Stimulated activated CD4-positive, alpha-beta T cell treated with anti-CD3 and anti-CD28 coated beads, Interleukin-1b, Interleukin-23, amount 100 ng/mL, for 24 hours (primary cell): ENCODE results near the gene SERPINA6.
"Not testable (repeated sequence)": the region's sequence is repeated elsewhere in the genome, so short reads cannot be mapped to it uniquely, and the experiment has no call there.

Source experiments
- DNase-seq, 4 experiments: peaks; one replicate each; pipeline ENCODE4 v3.0.0-alpha.2; 2020; ENCODE audit warnings: low read depth in 4 of 4, low spot score in 1 of 4

Gene SERPINA6

GRCh38 chr14:94322648-94323570, at the start of gene SERPINA6:
Gene SERPINA6, minus strand, starts transcription at chr14:94323336. Its CDS starts 8,688 bp downstream, at chr14:94314648.
- DNase-seq = no peak

GRCh38 chr14:94372021-94372605, 49.0 kb upstream of the SERPINA6 start:
- DNase-seq = no peak

- DNase-seq = no peak
Observed at GRCh38 chr14:94370524-94370910, 47.4 kb upstream of the SERPINA6 start.

GRCh38 chr14:94369766-94370523, 46.8 kb upstream of the SERPINA6 start:
- not testable (repeated sequence) for DNase-seq

GRCh38 chr14:94368956-94369355, 45.8 kb upstream of the SERPINA6 start:
- DNase-seq = no peak

GRCh38 chr14:94368243-94368590, 45.1 kb upstream of the SERPINA6 start:
- no peak for DNase-seq

- DNase-seq = no peak
Observed at GRCh38 chr14:94367347-94368242, 44.5 kb upstream of the SERPINA6 start.

GRCh38 chr14:94366146-94366915, 43.2 kb upstream of the SERPINA6 start, which contains the start of gene SERPINA2:
Gene SERPINA2, minus strand, starts transcription at chr14:94366698.
- no peak for DNase-seq

GRCh38 chr14:94365624-94366023, 42.5 kb upstream of the SERPINA6 start:
- DNase-seq = no peak

- DNase-seq = no peak
Observed at GRCh38 chr14:94364964-94365363, 41.8 kb upstream of the SERPINA6 start.

- no peak for DNase-seq
Observed at GRCh38 chr14:94364037-94364436, 40.9 kb upstream of the SERPINA6 start.

- DNase-seq = no peak
Observed at GRCh38 chr14:94363151-94363624, 40.1 kb upstream of the SERPINA6 start.

- DNase-seq = no peak
Observed at GRCh38 chr14:94362614-94363133, 39.5 kb upstream of the SERPINA6 start.

- DNase-seq = no peak
Observed at GRCh38 chr14:94361682-94362081, 38.5 kb upstream of the SERPINA6 start.

- no peak for DNase-seq
Observed at GRCh38 chr14:94360945-94361565, 37.9 kb upstream of the SERPINA6 start.

- DNase-seq = no peak
Observed at GRCh38 chr14:94357166-94357565, 34.0 kb upstream of the SERPINA6 start.

GRCh38 chr14:94356379-94357056, 33.4 kb upstream of the SERPINA6 start:
- no peak for DNase-seq

GRCh38 chr14:94355191-94355794, 32.2 kb upstream of the SERPINA6 start:
- no peak for DNase-seq
